Panc1 (cell line): Measurements from ENCODE around the gene NOS1AP. TPM values are rescaled to one million over a fixed set of nuclear protein-coding genes. Genes with fewer than 3 reads are reported as not detected.

Source experiments
- ATAC-seq: fragments of 200-7000 bp; cut with Tn5 transposase; 2 replicates; pipeline ENCODE4 v1.9.1; 2020; ENCODE audit warnings: mild to moderate bottlenecking, moderate library complexity
- BruUV-seq: library from RNA; stranded (reverse); fragments of 400-500 nt; replicated peaks from 2 replicates; lab custom pipeline; 2021; lab: Mats Ljungman, UMichigan
- CTCF ChIA-PET: fragments of 300-600 bp; sonication (Branson Sonifier 250); formaldehyde crosslinking; loops from one replicate; lab custom pipeline; 2022; ENCODE audit warnings: antibody characterized with exemption; lab: Charles Lee
- POLR2A ChIA-PET: fragments of 300-600 bp; sonication (Branson Sonifier 250); formaldehyde crosslinking; loops from one replicate; lab custom pipeline; 2022; ENCODE audit warnings: antibody characterized with exemption; lab: Charles Lee
- DNase-seq: peaks from one replicate; pipeline ENCODE4 v3.0.0-alpha.2; 2010; ENCODE audit warnings: low read depth, low spot score
- H3K27ac ChIP-seq: 2 replicates; pipeline ENCODE4 v1.5.1; 2011; ENCODE audit warnings: mild to moderate bottlenecking, low read length, inconsistent platforms
- H3K27me3 ChIP-seq: fragments of 200-500 bp; sonication (Bioruptor generic); 2 replicates; pipeline ENCODE4 v1.6.0; 2014; ENCODE audit warnings: low read length, inconsistent platforms; ENCODE audit not compliant: control insufficient read depth, insufficient read depth
- H3K36me3 ChIP-seq: fragments of 200-500 bp; sonication (Bioruptor generic); 2 replicates; pipeline ENCODE4 v1.5.1; 2014; ENCODE audit warnings: inconsistent platforms, mild to moderate bottlenecking, low read length, moderate library complexity; ENCODE audit not compliant: control insufficient read depth, insufficient read depth
- H3K4me1 ChIP-seq: 2 replicates; pipeline ENCODE4 v1.5.1; 2011; ENCODE audit warnings: inconsistent platforms, mild to moderate bottlenecking, low read length, moderate library complexity; ENCODE audit not compliant: control insufficient read depth, insufficient read depth
- H3K4me3 ChIP-seq, 2 experiments: 2 replicates each; pipeline ENCODE4 v1.5.1; 2011 to 2012; ENCODE audit warnings: low read depth in 2 of 2, low read length in 2 of 2, mild to moderate bottlenecking in 2 of 2, inconsistent platforms in 1 of 2, moderate library complexity in 1 of 2
- H3K9me3 ChIP-seq: fragments of 200-500 bp; sonication (Bioruptor generic); 2 replicates; pipeline ENCODE4 v1.5.1; 2014; ENCODE audit warnings: low read depth, mild to moderate bottlenecking, inconsistent platforms, low read length, moderate library complexity; ENCODE audit not compliant: control insufficient read depth, insufficient read depth
- CTCF ChIP-seq: fragments of 450-650 bp; IDR thresholded peaks from 2 replicates; pipeline ENCODE4 v1.5.1; 2017; ENCODE audit warnings: mild to moderate bottlenecking
- POLR2AphosphoS5 ChIP-seq: IDR thresholded peaks from 2 replicates; pipeline ENCODE4 v1.6.1; 2012; ENCODE audit warnings: mild to moderate bottlenecking, low read depth, low read length, moderate library complexity
- REST ChIP-seq, 2 experiments: IDR thresholded peaks; 2 replicates each; pipeline ENCODE4 v1.6.1; 2011 to 2012; ENCODE audit warnings: low read depth in 2 of 2, control low read depth in 1 of 2, low read length in 1 of 2, mild to moderate bottlenecking in 1 of 2, moderate library complexity in 1 of 2; ENCODE audit not compliant: insufficient read depth in 1 of 2
- SIN3A ChIP-seq: IDR thresholded peaks from 2 replicates; pipeline ENCODE4 v1.6.1; 2012; ENCODE audit warnings: low read depth, mild to moderate bottlenecking, low read length, moderate library complexity, borderline replicate concordance; ENCODE audit not compliant: insufficient read depth
- TCF7L2 ChIP-seq: IDR thresholded peaks from 2 replicates; pipeline ENCODE4 v1.6.1; 2011; ENCODE audit warnings: mild to moderate bottlenecking, low read depth, low read length, inconsistent platforms
- in situ Hi-C: cut with HindIII; loops from 2 replicates; pipeline ENCODE4 v1.10.0; 2016; ENCODE audit warnings: low sequenced_read_pairs, low pct_unique_long_range_greater_than_20kb
- intact Hi-C: fragments of 100-400 bp; cut with micrococcal nuclease; formaldehyde crosslinking; loops from one replicate; pipeline ENCODE4 v1.10.0; 2022; ENCODE audit not compliant: unreplicated experiment
- total RNA-seq: library from RNA; stranded (reverse); gene quantifications from one replicate; pipeline ENCODE4 v1.2.1, GENCODE V29; 2021; ENCODE audit not compliant: unreplicated experiment

The NOS1AP gene
- total RNA-seq, 1 experiment from 2014 or later: 27.9 TPM

GRCh38 chr1:162139211-162139610 lies 69.7 kb downstream of the NOS1AP start:
- H3K36me3 ChIP-seq: no peaks in the 10 kb centered on the region
- no peak for TF ChIP-seq CTCF
- TF ChIP-seq POLR2AphosphoS5: no peak
- no peak for TF ChIP-seq REST (IDR thresholded peaks at IDR 0.05; ENCODE audit: insufficient read depth in 1 of 2, low read depth in 2 of 2, low read length in 1 of 2)
- TF ChIP-seq TCF7L2: no peak
- TF ChIP-seq SIN3A: no peak
- H3K27me3 ChIP-seq: no peaks in the 10 kb centered on the region
- ATAC-seq (no peak), DNase-seq (no peak)
- ChIA-PET POLR2A (no interaction called here), CTCF (no interaction called here)
- peak overlapping the region; percentile 99 for H3K27ac ChIP-seq
- BruUV-seq: no TSS peak
- intact Hi-C loops (no loop called here), in situ Hi-C loops (no loop called here)
- peaks cover 98% of the 10 kb centered on the region for H3K4me1 ChIP-seq
- H3K9me3 ChIP-seq: no peaks in the 10 kb centered on the region
- no peak overlapping the region for H3K4me3 ChIP-seq

GRCh38 chr1:162141281-162142054 lies 72.0 kb downstream of the NOS1AP start:
- BruUV-seq: no TSS peak
- Histone ChIP-seq H3K27me3 (no peaks in the 10 kb centered on the region), H3K9me3 (no peaks in the 10 kb centered on the region), H3K4me3 (no peak overlapping the region), H3K27ac (peak overlapping the region; percentile 99), H3K4me1 (peaks cover 95% of the 10 kb centered on the region), H3K36me3 (no peaks in the 10 kb centered on the region)
- ChIA-PET POLR2A (no interaction called here), CTCF (interaction anchor here (0.9 kb wide), 1 partner anchor 18 kb away, joined by 3 read pairs; no protein-coding TSS in a partner anchor)
- ATAC-seq: no peak
- intact Hi-C loops: no loop called here
- no peak for TF ChIP-seq SIN3A
- TF ChIP-seq TCF7L2: no peak
- no peak for TF ChIP-seq POLR2AphosphoS5
- TF ChIP-seq CTCF: no peak
- no peak for TF ChIP-seq REST (IDR thresholded peaks at IDR 0.05; ENCODE audit: insufficient read depth in 1 of 2, low read depth in 2 of 2, low read length in 1 of 2)
- in situ Hi-C loops: no loop called here
- DNase-seq: no peak
